Esophagus muscularis mucosa (tissue), 4 donors: ENCODE measurements around the gene PARD3B. TPM values are rescaled to one million over a fixed set of nuclear protein-coding genes. Genes with fewer than 3 reads are reported as not detected.

Experiments used
- DNase-seq: peaks from one replicate; pipeline ENCODE4 v3.0.0-alpha.2; 2017; ENCODE audit errors: extremely low spot score
- H3K27ac ChIP-seq, 4 donors: fragments of 200-600 bp; sonication (generic); replicated peaks in 1 of 4; 1 replicate in 3 of 4; 2 replicates in 1 of 4; pipeline ENCODE4 v1.5.1; 2016 to 2019; ENCODE audit warnings: mild to moderate bottlenecking in 1 of 4
- H3K27me3 ChIP-seq, 4 donors: fragments of 200-600 bp; sonication (generic); one replicate each; pipeline versions ENCODE4 v1.5.1 to v1.6.0; 2016 to 2019
- H3K36me3 ChIP-seq, 4 donors: fragments of 200-600 bp; sonication (generic); one replicate each; pipeline ENCODE4 v1.5.1; 2016 to 2019
- H3K4me1 ChIP-seq, 4 donors: fragments of 200-600 bp; sonication (generic); one replicate each; pipeline ENCODE4 v1.5.1; 2016 to 2019
- H3K4me3 ChIP-seq, 4 donors: fragments of 200-600 bp; sonication (generic); 1 replicate in 2 of 4; 2 replicates in 2 of 4; pipeline ENCODE4 v1.5.1; 2016 to 2019; ENCODE audit warnings: mild to moderate bottlenecking in 4 of 4, moderate library complexity in 1 of 4
- H3K9me3 ChIP-seq, 4 donors: fragments of 200-600 bp; sonication (generic); 1 replicate in 3 of 4; 2 replicates in 1 of 4; pipeline ENCODE4 v1.5.1; 2016 to 2019
- CTCF ChIP-seq, 3 experiments: fragments of 200-600 bp in 2 of 3; fragments of 450-650 bp in 1 of 3; sonication (generic) in 2 of 3; IDR thresholded peaks; one replicate each; pipeline ENCODE4 v1.5.1; 2017 to 2019; ENCODE audit warnings: antibody characterized with exemption in 3 of 3, mild to moderate bottlenecking in 2 of 3, moderate library complexity in 1 of 3
- EP300 ChIP-seq: sonication (generic); formaldehyde crosslinking; IDR thresholded peaks from one replicate; pipeline ENCODE4 v1.6.1; 2017; ENCODE audit warnings: antibody characterized with exemption
- POLR2A ChIP-seq: fragments of 450-650 bp; IDR thresholded peaks from one replicate; pipeline ENCODE4 v1.6.1; 2017; ENCODE audit warnings: antibody characterized with exemption, moderate library complexity, mild to moderate bottlenecking, low read depth
- POLR2AphosphoS5 ChIP-seq, 2 donors: sonication (generic); formaldehyde crosslinking; IDR thresholded peaks; one replicate each; pipeline ENCODE4 v1.6.1; 2017; ENCODE audit warnings: antibody characterized with exemption in 2 of 2
- WGBS: methylation state at CpG from one replicate; pipeline ENCODE4 v1.1.5; 2018; 5-methylcytosine and 5-hydroxymethylcytosine counted together
- intact Hi-C: fragments of 100-400 bp; cut with DNase I; formaldehyde crosslinking; loops from one replicate; pipeline ENCODE4 v1.15.1; 2023
- total RNA-seq, 4 donors: library from RNA; depleted of rRNA; stranded (reverse); fragments of >200 nt; gene quantifications; one replicate each; pipeline versions ENCODE4 v1.1.0 to v1.2.1, GENCODE V29; 2016

PARD3B gene
- total RNA-seq, 4 donors from 2014 or later, result 24.2 to 40.8 (median 32.5) TPM

GRCh38 chr2:205451901-205452512 is 906.7 kb downstream of the PARD3B start:
- TF ChIP-seq EP300 (no peak), POLR2AphosphoS5 (IDR thresholded peaks at IDR 0.05) (no peak), CTCF (IDR thresholded peaks at IDR 0.05) (no peak), POLR2A (no peak)
- no peak for DNase-seq
- no peaks in the 10 kb centered on the region for H3K9me3 ChIP-seq
- WGBS, result 88% methylated on average over 4 of the region's 4 CpGs
- H3K4me1 ChIP-seq, result no peaks in the 10 kb centered on the region
- H3K4me3 ChIP-seq, result no peak overlapping the region
- no peak overlapping the region for H3K27ac ChIP-seq
- H3K27me3 ChIP-seq, result no peaks in the 10 kb centered on the region
- intact Hi-C loops, result no loop called here
- H3K36me3 ChIP-seq, result no peaks in the 10 kb centered on the region

GRCh38 chr2:205453202-205453601 is 907.9 kb downstream of the PARD3B start:
- Histone ChIP-seq H3K36me3 (no peaks in the 10 kb centered on the region), H3K27ac (no peak overlapping the region), H3K4me1 (no peaks in the 10 kb centered on the region), H3K4me3 (no peak overlapping the region), H3K27me3 (no peaks in the 10 kb centered on the region), H3K9me3 (no peaks in the 10 kb centered on the region)
- 95% methylated on average over 4 of the region's 4 CpGs for WGBS
- intact Hi-C loops, result no loop called here
- DNase-seq, result no peak
- TF ChIP-seq POLR2AphosphoS5 (IDR thresholded peaks at IDR 0.05) (no peak), POLR2A (no peak), EP300 (no peak), CTCF (IDR thresholded peaks at IDR 0.05) (no peak)

GRCh38 chr2:205456682-205457081 is 911.4 kb downstream of the PARD3B start:
- intact Hi-C loops, result no loop called here
- Histone ChIP-seq H3K36me3 (no peaks in the 10 kb centered on the region), H3K4me1 (no peaks in the 10 kb centered on the region), H3K27me3 (no peaks in the 10 kb centered on the region), H3K4me3 (no peak overlapping the region), H3K9me3 (no peaks in the 10 kb centered on the region), H3K27ac (no peak overlapping the region)
- no peak for DNase-seq
- TF ChIP-seq CTCF (IDR thresholded peaks at IDR 0.05), result no peak
- no peak for TF ChIP-seq POLR2A
- no peak for TF ChIP-seq POLR2AphosphoS5 (IDR thresholded peaks at IDR 0.05)
- 92% methylated on average over 1 of the region's 1 CpG for WGBS

- intact Hi-C loops, result no loop called here
- H3K27me3 ChIP-seq, result no peaks in the 10 kb centered on the region
- 94% methylated on average over 1 of the region's 1 CpG for WGBS
- no peaks in the 10 kb centered on the region for H3K9me3 ChIP-seq
- H3K4me1 ChIP-seq, result no peaks in the 10 kb centered on the region
- TF ChIP-seq POLR2A, result no peak
- TF ChIP-seq CTCF (IDR thresholded peaks at IDR 0.05), result no peak
- no peak for TF ChIP-seq EP300
- no peak for TF ChIP-seq POLR2AphosphoS5 (IDR thresholded peaks at IDR 0.05)
- H3K4me3 ChIP-seq, result no peak overlapping the region
- no peaks in the 10 kb centered on the region for H3K36me3 ChIP-seq
- no peak for DNase-seq
- H3K27ac ChIP-seq, result no peak overlapping the region
Measured at GRCh38 chr2:205460217-205460616, 914.9 kb downstream of the PARD3B start.

GRCh38 chr2:205461169-205461568 is 915.9 kb downstream of the PARD3B start:
- Histone ChIP-seq H3K9me3 (no peaks in the 10 kb centered on the region), H3K36me3 (no peaks in the 10 kb centered on the region), H3K27me3 (no peaks in the 10 kb centered on the region), H3K4me1 (no peaks in the 10 kb centered on the region), H3K4me3 (no peak overlapping the region), H3K27ac (no peak overlapping the region)
- no peak for TF ChIP-seq POLR2A
- TF ChIP-seq CTCF (IDR thresholded peaks at IDR 0.05), result no peak
- TF ChIP-seq POLR2AphosphoS5 (IDR thresholded peaks at IDR 0.05), result no peak
- TF ChIP-seq EP300, result no peak
- DNase-seq, result no peak
- 94% methylated on average over 4 of the region's 4 CpGs for WGBS
- intact Hi-C loops, result no loop called here
